CD14-positive monocyte (primary cell): ENCODE measurements around the gene PHRF1. TPM values are rescaled to one million over a fixed set of nuclear protein-coding genes. Genes with fewer than 3 reads are reported as not detected.

Experiments used
- DNase-seq, 3 donors: peaks; one replicate each; pipeline ENCODE4 v3.0.0-alpha.2; 2011 to 2022
- H2AFZ ChIP-seq: 2 replicates; pipeline ENCODE4 v1.6.0; 2012; ENCODE audit warnings: mild to moderate bottlenecking, low read depth, low read length, inconsistent platforms; ENCODE audit not compliant: insufficient read depth, poor library complexity, severe bottlenecking
- H3K27ac ChIP-seq, 2 donors: 1 replicate in 1 of 2; 2 replicates in 1 of 2; pipeline ENCODE4 v1.5.1; 2012 to 2013; ENCODE audit warnings: low read length in 2 of 2, control low read depth in 1 of 2, inconsistent platforms in 1 of 2, low read depth in 1 of 2, mild to moderate bottlenecking in 1 of 2
- H3K27me3 ChIP-seq, 2 donors: one replicate each; pipeline versions ENCODE4 v1.6.0 to v1.6.1; 2011 to 2013; ENCODE audit warnings: low read length in 2 of 2; ENCODE audit not compliant: control insufficient read depth in 2 of 2, insufficient read depth in 2 of 2
- H3K36me3 ChIP-seq, 2 donors: replicated peaks in 1 of 2; 1 replicate in 1 of 2; 2 replicates in 1 of 2; pipeline versions ENCODE4 v1.5.1 to v1.6.1; 2012 to 2013; ENCODE audit warnings: low read length in 2 of 2, control low read depth in 1 of 2, inconsistent platforms in 1 of 2, mild to moderate bottlenecking in 1 of 2; ENCODE audit not compliant: insufficient read depth in 2 of 2, control insufficient read depth in 1 of 2
- H3K4me1 ChIP-seq, 2 donors: 1 replicate in 1 of 2; 2 replicates in 1 of 2; pipeline versions ENCODE4 v1.5.1 to v1.6.1; 2012 to 2013; ENCODE audit warnings: low read length in 2 of 2, control low read depth in 1 of 2, inconsistent platforms in 1 of 2, mild to moderate bottlenecking in 1 of 2, moderate library complexity in 1 of 2; ENCODE audit not compliant: insufficient read depth in 2 of 2, control insufficient read depth in 1 of 2
- H3K4me2 ChIP-seq: replicated peaks from 2 replicates; pipeline ENCODE3; 2012; ENCODE audit warnings: low read length, moderate library complexity, mild to moderate bottlenecking; ENCODE audit not compliant: poor library complexity, severe bottlenecking; ENCODE audit errors: extremely low read depth
- H3K4me3 ChIP-seq, 3 experiments: fragments of 200-600 bp in 1 of 3; sonication (generic) in 1 of 3; replicated peaks in 1 of 3; 1 replicate in 2 of 3; 2 replicates in 1 of 3; pipeline ENCODE4 v1.5.1; 2011 to 2013; ENCODE audit warnings: low read length in 3 of 3, mild to moderate bottlenecking in 3 of 3, control low read depth in 2 of 3, low read depth in 2 of 3, inconsistent platforms in 1 of 3, moderate library complexity in 1 of 3
- H3K79me2 ChIP-seq: 2 replicates; pipeline ENCODE4 v1.6.0; 2012; ENCODE audit warnings: mild to moderate bottlenecking, control low read depth, inconsistent platforms, low read length, moderate library complexity; ENCODE audit not compliant: insufficient read depth
- H3K9ac ChIP-seq: 2 replicates; pipeline ENCODE4 v1.6.0; 2017; ENCODE audit warnings: low read length, mild to moderate bottlenecking; ENCODE audit not compliant: insufficient read depth, poor library complexity, severe bottlenecking
- H3K9me3 ChIP-seq, 2 donors: replicated peaks in 1 of 2; 1 replicate in 1 of 2; 2 replicates in 1 of 2; pipeline versions ENCODE4 v1.5.1 to v1.6.1; 2012 to 2013; ENCODE audit warnings: low read length in 2 of 2, control low read depth in 1 of 2; ENCODE audit not compliant: control insufficient read depth in 1 of 2, insufficient read depth in 1 of 2
- H4K20me1 ChIP-seq: 2 replicates; pipeline ENCODE4 v1.6.0; 2012; ENCODE audit warnings: mild to moderate bottlenecking, low read length, control low read depth, moderate library complexity; ENCODE audit not compliant: insufficient read depth
- H3K27ac Mint-ChIP-seq, 7 donors: one replicate each; pipeline ENCODE4 v1.8.0; 2020; ENCODE audit warnings: mild to moderate bottlenecking in 7 of 7, mixed read lengths in 7 of 7, moderate library complexity in 6 of 7, inconsistent platforms in 2 of 7
- H3K27me3 Mint-ChIP-seq, 3 donors: one replicate each; pipeline ENCODE4 v1.8.0; 2021 to 2022; ENCODE audit warnings: low read depth in 3 of 3, mild to moderate bottlenecking in 3 of 3, mixed read lengths in 3 of 3, moderate library complexity in 3 of 3, inconsistent platforms in 1 of 3
- H3K36me3 Mint-ChIP-seq, 2 donors: one replicate each; pipeline ENCODE4 v1.8.0; 2020; ENCODE audit warnings: mixed read lengths in 2 of 2, inconsistent platforms in 1 of 2, mild to moderate bottlenecking in 1 of 2
- H3K4me1 Mint-ChIP-seq: one replicate; pipeline ENCODE4 v1.8.0; 2020; ENCODE audit warnings: mild to moderate bottlenecking, mixed read lengths
- H3K4me3 Mint-ChIP-seq, 2 donors: one replicate each; pipeline ENCODE4 v1.8.0; 2020; ENCODE audit warnings: mild to moderate bottlenecking in 2 of 2, mixed read lengths in 2 of 2, moderate library complexity in 1 of 2
- H3K9me3 Mint-ChIP-seq, 7 donors: one replicate each; pipeline ENCODE4 v1.8.0; 2020 to 2022; ENCODE audit warnings: mixed read lengths in 7 of 7, mild to moderate bottlenecking in 6 of 7, moderate library complexity in 6 of 7, inconsistent platforms in 2 of 7
- CTCF ChIP-seq: fragments of 200-600 bp; IDR thresholded peaks from one replicate; pipeline ENCODE4 v1.8.0; 2022; ENCODE audit warnings: antibody characterized with exemption, mild to moderate bottlenecking
- WGBS: methylation state at CpG from one replicate; pipeline ENCODE4 v1.1.5; 2013; ENCODE audit warnings: missing lambda C conversion rate; ENCODE audit not compliant: insufficient coverage; 5-methylcytosine and 5-hydroxymethylcytosine counted together
- intact Hi-C, 2 donors: fragments of 100-400 bp; cut with micrococcal nuclease; formaldehyde crosslinking; loops; one replicate each; pipeline versions ENCODE4 v1.15.0 to v1.15.1; 2023
- polyA plus RNA-seq, 3 donors: library from polyadenylated mRNA; depleted of rRNA in 1 of 3; unstranded in 2 of 3; stranded (reverse) in 1 of 3; fragments of 300-500 nt in 2 of 3; fragments of >200 nt in 1 of 3; fragmentation: Illumina TruSeq in 2 of 3; gene quantifications; 1 replicate in 2 of 3; 2 replicates in 1 of 3; pipeline ENCODE4 v1.2.3, GENCODE V29; 2012 to 2021

PHRF1 gene
- polyA plus RNA-seq, 3 donors: 1.3 to 11.1 (median 3.3) TPM

GRCh38 chr11:609341-609811 lies 33.1 kb downstream of the PHRF1 start:
- Histone ChIP-seq H3K27ac (no peak overlapping the region), H2AFZ (no peak overlapping the region), H3K9ac (no peak overlapping the region), H3K4me2 (no peak overlapping the region), H3K4me3 (no peak overlapping the region), H4K20me1 (peaks cover 51% of the 10 kb centered on the region), H3K4me1 (peaks cover 14 to 15% of the 10 kb centered on the region in 2 donors), H3K79me2 (peaks cover 14% of the 10 kb centered on the region), H3K36me3 (peaks cover 90 to 97% of the 10 kb centered on the region in 2 donors), H3K27me3 (no peaks in the 10 kb centered on the region), H3K9me3 (no peaks in the 10 kb centered on the region)
- peaks cover 12% of the 10 kb centered on the region for H3K4me1 Mint-ChIP-seq
- H3K36me3 Mint-ChIP-seq: peaks cover 65 to 87% of the 10 kb centered on the region in 2 donors
- H3K9me3 Mint-ChIP-seq: no peaks in the 10 kb centered on the region
- no peak for TF ChIP-seq CTCF
- 94% methylated on average over 24 of the region's 28 CpGs for WGBS
- peaks cover 0 to 1% (median 0%) of the 10 kb centered on the region in 3 donors for H3K27me3 Mint-ChIP-seq
- peak overlapping the region in 1 of 7 donors; percentile 33 for H3K27ac Mint-ChIP-seq
- no peak for DNase-seq
- H3K4me3 Mint-ChIP-seq: no peak overlapping the region
- intact Hi-C loops: no loop called here

GRCh38 chr11:610146-610801 lies 34.0 kb downstream of the PHRF1 start:
- intact Hi-C loops: loop anchor here (5.0 kb wide), 1 partner anchor 33 kb away; the partner anchor contains the start of gene PHRF1 (in 2 of the 2)
- Mint-ChIP-seq H3K4me3 (no peak overlapping the region), H3K36me3 (peaks cover 57 to 82% of the 10 kb centered on the region in 2 donors), H3K4me1 (peaks cover 15% of the 10 kb centered on the region), H3K27me3 (peaks cover 0 to 1% (median 0%) of the 10 kb centered on the region in 3 donors), H3K9me3 (no peaks in the 10 kb centered on the region), H3K27ac (peak overlapping the region in 5 of 7 donors; percentile 18 to 74 (median 61))
- H3K27ac ChIP-seq: no peak overlapping the region
- DNase-seq: no peak
- H3K79me2 ChIP-seq: peaks cover 23% of the 10 kb centered on the region
- H3K4me2 ChIP-seq: no peak overlapping the region
- peaks cover 23 to 24% of the 10 kb centered on the region in 2 donors for H3K4me1 ChIP-seq
- no peak for TF ChIP-seq CTCF
- no peak overlapping the region for H2AFZ ChIP-seq
- no peaks in the 10 kb centered on the region for H3K9me3 ChIP-seq
- H3K27me3 ChIP-seq: no peaks in the 10 kb centered on the region
- H3K9ac ChIP-seq: no peak overlapping the region
- WGBS: 99% methylated on average over 8 of the region's 18 CpGs
- peaks cover 85 to 94% of the 10 kb centered on the region in 2 donors for H3K36me3 ChIP-seq
- H4K20me1 ChIP-seq: peaks cover 60% of the 10 kb centered on the region
- H3K4me3 ChIP-seq: no peak overlapping the region
